ENCODE results near the gene KLHL24. TPM values are rescaled to one million over a fixed set of nuclear protein-coding genes. Genes with fewer than 3 reads are reported as not detected.

KLHL24 gene
- total RNA-seq, 1 experiment from 2014 or later = 17.7 TPM

DNA sequence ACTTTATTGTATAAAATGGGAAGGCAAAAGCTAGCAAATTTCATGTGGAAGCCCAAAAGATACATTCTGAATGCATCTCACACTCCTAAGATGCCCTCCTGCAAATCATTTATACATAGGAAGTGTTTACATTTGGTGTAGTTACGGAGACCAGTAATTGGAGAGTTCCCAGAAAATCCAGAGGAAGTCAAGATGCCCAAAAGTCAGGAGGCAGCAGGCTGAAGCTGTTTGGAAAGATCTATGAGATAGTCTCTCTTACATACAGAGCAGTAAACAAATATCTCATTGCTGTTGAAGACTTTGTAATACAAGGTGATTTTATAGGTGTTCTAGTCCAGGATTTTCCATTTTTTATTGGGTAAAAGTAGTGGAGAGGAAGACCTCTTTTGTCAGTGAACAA, 8.8 kb downstream of the KLHL24 start:
- H4K8ac ChIP-seq (replicated peaks; ENCODE audit: insufficient read length, low read depth, low read length) = no peak overlapping the region
- H3K27ac ChIP-seq (ENCODE audit: insufficient read length, low read depth, low read length) = no peak overlapping the region
- no peak overlapping the region for H3K9ac ChIP-seq (ENCODE audit: extremely low read depth, insufficient read length, low read length)
- H3K9me3 ChIP-seq (ENCODE audit: control insufficient read depth, low read depth, low read length) = no peaks in the 10 kb centered on the region
- no peaks in the 10 kb centered on the region for H3K4me1 Mint-ChIP-seq
- H2AK5ac ChIP-seq (ENCODE audit: insufficient read length, low read length) = no peak overlapping the region
- H4K5ac ChIP-seq (ENCODE audit: insufficient read length, low read depth, low read length) = no peak overlapping the region
- H3K23me2 ChIP-seq (ENCODE audit: insufficient read length, low read depth, low read length, poor library complexity, severe bottlenecking) = no peaks in the 10 kb centered on the region
- no peaks in the 10 kb centered on the region for H3K27me3 Mint-ChIP-seq (ENCODE audit: low read depth)
- H3K4me1 ChIP-seq (ENCODE audit: insufficient read depth, low read length) = no peaks in the 10 kb centered on the region
- no peak overlapping the region for H3K27ac Mint-ChIP-seq
- H3K4ac ChIP-seq (ENCODE audit: low read depth, low read length) = no peak overlapping the region
- H3K27me3 ChIP-seq (ENCODE audit: insufficient read depth, low read length) = no peaks in the 10 kb centered on the region
- no peak overlapping the region for H2BK20ac ChIP-seq (ENCODE audit: low read depth, low read length, poor library complexity, severe bottlenecking)
- no peak overlapping the region for H3K14ac ChIP-seq (ENCODE audit: insufficient read depth, low read length)
- no peak overlapping the region for H2BK15ac ChIP-seq (ENCODE audit: low read depth, low read length)
- H3K9me3 Mint-ChIP-seq = 0 out of 5 replicates have a peak, but pooled peaks cover 0 to 2% of the 10 kb centered on the region in 2 experiments
- no peak overlapping the region for H3K4me3 Mint-ChIP-seq
- H2BK12ac ChIP-seq (ENCODE audit: insufficient read length, low read depth, low read length) = no peak overlapping the region
- H3T11ph ChIP-seq (ENCODE audit: low read length) = no peak overlapping the region
- TF ChIP-seq, protein P1, sequence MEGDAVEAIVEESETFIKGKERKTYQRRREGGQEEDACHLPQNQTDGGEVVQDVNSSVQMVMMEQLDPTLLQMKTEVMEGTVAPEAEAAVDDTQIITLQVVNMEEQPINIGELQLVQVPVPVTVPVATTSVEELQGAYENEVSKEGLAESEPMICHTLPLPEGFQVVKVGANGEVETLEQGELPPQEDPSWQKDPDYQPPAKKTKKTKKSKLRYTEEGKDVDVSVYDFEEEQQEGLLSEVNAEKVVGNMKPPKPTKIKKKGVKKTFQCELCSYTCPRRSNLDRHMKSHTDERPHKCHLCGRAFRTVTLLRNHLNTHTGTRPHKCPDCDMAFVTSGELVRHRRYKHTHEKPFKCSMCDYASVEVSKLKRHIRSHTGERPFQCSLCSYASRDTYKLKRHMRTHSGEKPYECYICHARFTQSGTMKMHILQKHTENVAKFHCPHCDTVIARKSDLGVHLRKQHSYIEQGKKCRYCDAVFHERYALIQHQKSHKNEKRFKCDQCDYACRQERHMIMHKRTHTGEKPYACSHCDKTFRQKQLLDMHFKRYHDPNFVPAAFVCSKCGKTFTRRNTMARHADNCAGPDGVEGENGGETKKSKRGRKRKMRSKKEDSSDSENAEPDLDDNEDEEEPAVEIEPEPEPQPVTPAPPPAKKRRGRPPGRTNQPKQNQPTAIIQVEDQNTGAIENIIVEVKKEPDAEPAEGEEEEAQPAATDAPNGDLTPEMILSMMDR (conservative IDR thresholded peaks at IDR 0.05) = no peak
- peaks cover 3% of the 10 kb centered on the region for H3K79me1 ChIP-seq (ENCODE audit: insufficient read depth, low read depth, low read length, poor library complexity, severe bottlenecking)
- H4K91ac ChIP-seq (ENCODE audit: insufficient read length, low read depth, low read length) = no peak overlapping the region
- no peak overlapping the region for H2BK5ac ChIP-seq (ENCODE audit: insufficient read length, low read length)
- peaks cover 4 to 17% (median 5%) of the 10 kb centered on the region in 3 experiments for H3K36me3 Mint-ChIP-seq (ENCODE audit: insufficient read depth in 1 of 3, low read depth in 3 of 3)
- no peaks in the 10 kb centered on the region for H4K20me1 ChIP-seq (ENCODE audit: control insufficient read depth, insufficient read depth, insufficient read length)
- H3K18ac ChIP-seq (ENCODE audit: insufficient read length, low read depth, low read length) = no peak overlapping the region
- DNase-seq = no peak
- H2BK120ac ChIP-seq (ENCODE audit: low read depth, low read length, poor library complexity, severe bottlenecking) = no peak overlapping the region
- H3K23ac ChIP-seq (ENCODE audit: insufficient read length, low read depth, low read length) = no peak overlapping the region
- no peak overlapping the region for H2AFZ ChIP-seq (ENCODE audit: low read length)
- H3K79me2 ChIP-seq (ENCODE audit: insufficient read depth, low read length) = no peaks in the 10 kb centered on the region; the same call in 1 of the 2 replicates
- WGBS (ENCODE audit: extremely low coverage, insufficient read length, low lambda C conversion rate) = no CpG with 5 or more reads among the region's 1 CpG
- no peak overlapping the region for H3K4me2 ChIP-seq (ENCODE audit: insufficient read depth, insufficient read length, low read length)
- H3K56ac ChIP-seq (ENCODE audit: insufficient read length, low read depth, low read length) = no peak overlapping the region

All from H9 (cell line).